T47D (cell line): Measurements from ENCODE around the gene ACSF3.
"Not testable (repeated sequence)": the region's sequence is repeated elsewhere in the genome, so short reads cannot be mapped to it uniquely, and the experiment has no call there.

Experiments
- DNase-seq, 2 experiments: peaks; one replicate each; pipeline versions ENCODE4 v3.0.0 to v3.0.0-alpha.2; 2011 to 2012; ENCODE audit warnings: low read depth in 1 of 2, low spot score in 1 of 2
- JUND ChIP-seq: IDR thresholded peaks from 2 replicates; pipeline ENCODE4 v1.6.1; 2012; ENCODE audit warnings: low read depth
- in situ Hi-C: cut with HindIII; loops from 2 replicates; pipeline ENCODE4 v1.10.0; 2016; ENCODE audit warnings: low sequenced_read_pairs, low pct_unique_long_range_greater_than_20kb

ACSF3 gene

DNA sequence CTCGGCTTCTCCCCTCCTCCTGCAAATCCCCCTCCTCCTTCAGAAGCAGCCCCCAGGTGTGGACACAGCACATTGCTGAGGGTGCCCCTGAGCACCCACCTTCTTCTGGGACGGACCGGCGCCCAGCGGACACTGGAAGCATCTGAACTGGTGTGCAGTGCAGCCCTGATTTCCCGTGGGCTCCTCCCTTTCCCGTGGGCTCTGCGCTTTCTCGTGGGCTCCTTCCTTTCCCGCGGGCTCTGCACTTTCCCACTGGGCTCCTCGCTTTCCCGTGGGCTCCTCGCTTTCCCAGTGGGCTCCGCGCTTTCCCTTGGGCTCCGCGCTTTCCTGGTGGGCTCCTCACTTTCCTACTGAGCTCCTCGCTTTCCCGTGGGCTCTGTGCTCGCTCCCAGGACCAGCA, 32.6 kb upstream of the ACSF3 start:
- no peak for DNase-seq
- in situ Hi-C loops, result no loop called here

GRCh38 chr16:89061590-89062380, 31.9 kb upstream of the ACSF3 start:
- no peak for TF ChIP-seq JUND
- in situ Hi-C loops, result no loop called here
- no peak for DNase-seq

More for the DNA sequence above, 32.6 kb upstream of the ACSF3 start:
- no peak for TF ChIP-seq JUND

GRCh38 chr16:89062389-89063345, 31.0 kb upstream of the ACSF3 start:
- DNase-seq, result no peak
- TF ChIP-seq JUND, result no peak
- in situ Hi-C loops, result no loop called here

GRCh38 chr16:89063768-89064320, 29.8 kb upstream of the ACSF3 start:
- DNase-seq, result no peak
- in situ Hi-C loops, result no loop called here
- TF ChIP-seq JUND, result no peak

DNA sequence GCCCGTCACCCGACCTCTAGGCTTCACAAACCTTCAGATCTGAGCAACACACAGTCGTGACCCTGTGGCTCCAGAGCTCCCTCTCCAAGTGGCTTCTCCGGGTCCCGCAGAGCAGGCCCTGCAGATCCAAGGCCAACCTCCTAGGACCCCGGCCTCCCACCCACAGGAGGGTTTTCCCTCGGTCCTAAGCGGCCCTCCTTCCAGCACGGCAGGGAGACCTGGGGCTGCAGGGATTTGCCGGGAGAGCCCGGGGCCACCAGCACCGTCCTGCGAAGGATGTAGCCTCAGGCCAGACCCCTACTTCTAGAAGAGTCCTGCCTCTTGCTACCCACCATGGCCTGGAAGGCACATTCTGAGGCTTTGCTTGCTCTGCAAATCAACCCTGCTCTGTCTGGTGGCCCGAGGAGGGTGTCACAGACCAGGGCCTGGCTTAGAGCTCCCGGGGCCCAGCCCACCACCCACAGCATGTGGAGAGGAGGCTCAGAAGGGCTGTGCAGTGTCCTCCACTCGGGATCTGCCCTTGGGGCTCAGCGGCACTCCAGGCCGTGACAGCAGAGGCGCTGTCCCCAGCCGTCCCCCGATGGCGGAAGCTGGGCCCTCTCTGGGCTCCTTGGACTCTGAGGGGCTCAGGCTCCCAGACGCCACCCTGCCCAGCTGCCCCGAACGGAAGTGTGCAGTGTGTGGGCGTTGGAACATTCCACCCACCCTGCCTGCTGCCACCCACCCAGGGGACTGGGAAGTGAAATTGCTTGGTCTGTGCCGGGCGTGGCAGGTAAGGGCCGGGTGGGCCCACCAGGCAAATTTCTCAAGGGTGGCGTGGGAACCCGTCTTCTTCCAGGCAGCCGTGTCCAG, 28.8 kb upstream of the ACSF3 start:
- no peak for DNase-seq
- TF ChIP-seq JUND, result no peak

DNA sequence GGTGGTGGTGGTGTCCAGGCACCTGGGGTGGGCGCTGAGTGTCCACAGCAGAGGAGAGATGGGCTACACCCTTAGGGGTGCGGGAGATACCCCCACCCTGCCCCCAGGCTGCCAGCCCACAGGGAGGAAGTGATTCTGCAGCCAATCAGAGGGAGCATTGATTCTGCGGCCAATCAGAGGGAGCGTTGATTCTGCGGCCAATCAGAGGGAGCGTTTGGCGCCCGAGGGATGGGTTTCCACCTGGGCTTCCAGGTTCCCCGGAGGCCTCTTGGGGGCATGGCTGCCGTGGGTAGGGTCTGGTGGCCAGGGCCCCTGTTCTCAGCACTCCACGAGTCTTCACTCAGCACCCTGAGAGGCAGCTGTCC, 28.2 kb upstream of the ACSF3 start:
- in situ Hi-C loops, result no loop called here
- TF ChIP-seq JUND, result no peak
- no peak for DNase-seq

More for the DNA sequence above, 28.8 kb upstream of the ACSF3 start:
- in situ Hi-C loops, result no loop called here

DNA sequence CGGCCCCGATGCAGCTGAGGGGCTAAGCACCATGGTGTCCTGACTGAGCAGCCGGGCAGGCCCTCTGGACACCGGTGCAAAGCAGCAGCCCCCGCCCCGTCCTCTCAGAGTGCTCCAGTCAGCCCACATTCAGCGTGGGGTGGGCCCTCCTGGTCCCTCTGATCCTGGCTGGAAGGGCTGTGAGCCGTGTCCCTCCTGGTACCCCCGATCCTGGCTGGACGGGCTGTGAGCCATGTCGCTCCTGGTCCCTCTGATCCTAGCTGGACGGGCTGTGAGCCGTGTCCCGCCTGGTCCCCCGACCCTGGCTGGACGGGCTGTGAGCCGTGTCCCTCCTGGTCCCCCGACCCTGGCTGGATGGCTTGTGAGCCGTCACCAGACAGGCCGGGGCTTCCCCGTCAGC, 26.9 kb upstream of the ACSF3 start:
- TF ChIP-seq JUND, result no peak
- no peak for DNase-seq
- in situ Hi-C loops, result no loop called here

DNA sequence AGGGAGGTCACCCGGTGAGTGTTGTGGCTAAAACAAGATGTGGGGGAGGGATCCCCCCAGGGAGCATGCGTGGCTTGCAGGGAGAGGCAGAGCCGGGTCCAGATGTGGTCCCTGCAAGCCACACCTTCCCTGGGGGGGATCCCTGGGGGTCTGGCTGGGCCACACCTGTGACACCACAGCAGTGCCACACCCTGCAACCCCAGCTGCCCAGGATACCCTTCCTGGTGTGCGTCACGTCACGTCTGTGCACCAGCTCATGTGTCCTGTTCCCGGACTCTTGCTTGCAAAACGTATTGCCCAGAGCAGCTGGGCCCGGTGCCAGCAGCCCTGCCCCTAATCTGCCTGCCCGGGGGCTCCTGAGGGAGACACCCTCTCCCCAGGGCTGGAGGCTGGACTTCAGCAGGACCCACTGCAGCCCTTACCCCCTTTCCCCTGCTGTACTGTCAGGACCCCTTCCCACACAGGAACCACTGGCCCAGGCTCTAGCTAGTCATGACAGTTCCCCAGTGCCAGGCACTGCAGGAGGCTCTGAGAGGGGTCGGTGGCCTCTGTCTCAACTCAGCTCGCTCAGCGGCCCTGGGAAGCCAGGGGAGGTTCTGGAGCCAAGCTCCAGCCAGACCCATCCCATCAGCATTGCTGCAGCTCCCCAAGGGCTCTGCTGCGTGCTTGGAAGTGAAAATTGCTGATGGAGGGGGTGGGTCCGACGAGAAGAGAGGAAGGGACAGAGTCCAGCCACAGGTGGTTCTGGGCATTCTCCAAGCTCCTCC, 25.8 kb upstream of the ACSF3 start:
- TF ChIP-seq JUND, result no peak
- in situ Hi-C loops, result no loop called here
- no peak for DNase-seq

DNA sequence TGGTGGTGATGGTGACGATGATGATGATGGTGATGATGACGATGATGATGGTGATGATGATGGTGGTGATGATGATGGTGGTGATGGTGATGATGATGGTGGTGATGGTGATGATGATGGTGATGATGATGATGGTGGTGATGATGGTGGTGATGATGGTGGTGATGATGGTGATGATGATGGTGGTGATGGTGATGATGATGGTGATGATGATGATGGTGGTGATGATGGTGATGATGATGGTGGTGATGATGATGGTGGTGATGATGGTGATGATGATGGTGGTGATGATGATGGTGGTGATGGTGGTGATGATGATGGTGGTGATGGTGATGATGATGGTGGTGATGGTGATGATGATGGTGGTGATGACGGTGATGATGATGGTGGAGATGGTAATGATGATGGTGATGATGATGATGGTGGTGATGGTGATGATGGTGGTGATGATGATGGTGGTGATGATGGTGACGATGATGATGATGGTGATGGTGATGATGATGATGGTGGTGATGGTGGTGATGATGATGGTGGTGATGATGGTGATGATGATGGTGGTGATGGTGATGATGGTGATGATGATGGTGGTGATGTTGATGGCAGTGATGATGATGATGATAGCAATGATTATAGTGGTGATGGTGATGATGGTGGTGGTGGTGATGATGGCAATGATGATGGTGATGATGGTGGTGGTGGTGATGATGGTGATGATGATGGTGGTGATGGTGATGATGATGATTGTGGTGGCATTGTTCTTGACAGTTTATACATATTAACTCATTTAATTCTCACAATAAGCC, 24.6 kb upstream of the ACSF3 start:
- DNase-seq, in situ Hi-C loops: not testable (repeated sequence)

DNA sequence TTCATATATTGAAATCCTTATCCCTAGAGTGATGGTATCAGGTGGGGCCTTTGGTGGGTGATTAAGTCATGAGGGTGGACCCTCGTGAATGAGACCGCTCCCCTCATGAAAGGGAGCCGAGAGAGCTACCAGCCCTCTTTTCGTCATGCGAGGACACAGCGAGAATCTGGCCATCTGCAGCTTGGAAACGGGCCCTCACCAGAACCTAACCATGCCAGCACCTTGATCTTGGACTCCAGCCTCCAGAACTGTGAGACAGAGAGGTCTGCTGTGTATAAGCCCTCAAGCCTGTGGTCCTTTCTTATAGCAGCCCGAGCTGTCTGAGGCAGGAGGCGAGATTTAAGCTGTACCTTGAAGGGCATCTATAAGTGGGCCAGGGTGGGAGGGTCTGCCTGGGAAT, 23.7 kb upstream of the ACSF3 start:
- in situ Hi-C loops, result no loop called here
- no peak for TF ChIP-seq JUND

GRCh38 chr16:89070590-89070989, 23.1 kb upstream of the ACSF3 start:
- no peak for TF ChIP-seq JUND
- in situ Hi-C loops, result no loop called here
- no peak for DNase-seq

More for the DNA sequence above, 23.7 kb upstream of the ACSF3 start:
- no peak for DNase-seq
